Suprapubic skin (tissue), 4 donors: ENCODE data around the gene PAM16.

Experiments
- EP300 ChIP-seq: sonication (generic); formaldehyde crosslinking; IDR thresholded peaks from one replicate; pipeline ENCODE4 v1.6.1; 2017; ENCODE audit warnings: antibody characterized with exemption
- POLR2A ChIP-seq, 2 donors: fragments of 450-650 bp; IDR thresholded peaks; one replicate each; pipeline ENCODE4 v1.6.1; 2017; ENCODE audit warnings: antibody characterized with exemption in 2 of 2, mild to moderate bottlenecking in 2 of 2, moderate library complexity in 2 of 2
- POLR2AphosphoS5 ChIP-seq, 3 donors: sonication (generic); formaldehyde crosslinking; IDR thresholded peaks; one replicate each; pipeline ENCODE4 v1.6.1; 2017; ENCODE audit warnings: antibody characterized with exemption in 3 of 3
- TF ChIP-seq, protein P1 (sequence below), 2 donors: fragments of 200-600 bp in 1 of 2; fragments of 450-650 bp in 1 of 2; sonication (generic) in 1 of 2; IDR thresholded peaks; one replicate each; pipeline ENCODE4 v1.5.1; 2016 to 2019; ENCODE audit warnings: antibody characterized with exemption in 2 of 2, mild to moderate bottlenecking in 1 of 2, moderate library complexity in 1 of 2

DNA sequence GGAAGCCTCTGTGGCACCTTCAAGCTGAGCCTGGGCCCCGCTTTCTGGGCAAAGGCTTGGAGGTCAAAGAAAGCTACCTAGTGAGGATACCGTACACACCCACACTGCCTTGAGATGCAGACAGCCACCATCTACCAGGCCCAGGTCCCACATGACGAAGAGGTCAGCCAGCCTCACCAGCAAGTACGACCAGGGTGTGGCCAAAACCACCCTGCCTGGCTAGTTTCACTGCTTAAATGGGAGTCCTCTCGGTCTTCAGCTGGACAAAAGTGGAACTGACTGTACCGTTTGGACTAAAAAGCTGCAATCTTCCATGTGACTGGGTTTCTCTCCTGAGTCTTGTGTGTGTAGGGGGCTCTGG is 42.1 kb upstream of the PAM16 start:
- TF ChIP-seq, protein P1, sequence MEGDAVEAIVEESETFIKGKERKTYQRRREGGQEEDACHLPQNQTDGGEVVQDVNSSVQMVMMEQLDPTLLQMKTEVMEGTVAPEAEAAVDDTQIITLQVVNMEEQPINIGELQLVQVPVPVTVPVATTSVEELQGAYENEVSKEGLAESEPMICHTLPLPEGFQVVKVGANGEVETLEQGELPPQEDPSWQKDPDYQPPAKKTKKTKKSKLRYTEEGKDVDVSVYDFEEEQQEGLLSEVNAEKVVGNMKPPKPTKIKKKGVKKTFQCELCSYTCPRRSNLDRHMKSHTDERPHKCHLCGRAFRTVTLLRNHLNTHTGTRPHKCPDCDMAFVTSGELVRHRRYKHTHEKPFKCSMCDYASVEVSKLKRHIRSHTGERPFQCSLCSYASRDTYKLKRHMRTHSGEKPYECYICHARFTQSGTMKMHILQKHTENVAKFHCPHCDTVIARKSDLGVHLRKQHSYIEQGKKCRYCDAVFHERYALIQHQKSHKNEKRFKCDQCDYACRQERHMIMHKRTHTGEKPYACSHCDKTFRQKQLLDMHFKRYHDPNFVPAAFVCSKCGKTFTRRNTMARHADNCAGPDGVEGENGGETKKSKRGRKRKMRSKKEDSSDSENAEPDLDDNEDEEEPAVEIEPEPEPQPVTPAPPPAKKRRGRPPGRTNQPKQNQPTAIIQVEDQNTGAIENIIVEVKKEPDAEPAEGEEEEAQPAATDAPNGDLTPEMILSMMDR (IDR thresholded peaks at IDR 0.05), result no peak
- no peak for TF ChIP-seq EP300
- no peak for TF ChIP-seq POLR2A (IDR thresholded peaks at IDR 0.05)
- TF ChIP-seq POLR2AphosphoS5 (IDR thresholded peaks at IDR 0.05), result no peak
